MCF 10A (cell line): ENCODE measurements around the gene SERPINA3. TPM values are rescaled to one million over a fixed set of nuclear protein-coding genes. Genes with fewer than 3 reads are reported as not detected.

Experiments
- Bru-seq: library from RNA; stranded (reverse); fragments of 400-500 nt; gene quantifications from one replicate; lab custom pipeline; 2021; lab: Mats Ljungman, UMichigan
- BruChase-seq, 2 experiments: library from RNA; stranded (reverse); fragments of 400-500 nt; gene quantifications; one replicate each; lab custom pipeline; 2021; lab: Mats Ljungman, UMichigan
- BruUV-seq: library from RNA; stranded (reverse); fragments of 400-500 nt; replicated peaks from 2 replicates; lab custom pipeline; 2021; lab: Mats Ljungman, UMichigan
- CTCF ChIA-PET: fragments of 300-600 bp; sonication (Branson Sonifier 250); formaldehyde crosslinking; extraction: SDS; loops from one replicate; lab custom pipeline; 2021; ENCODE audit warnings: antibody characterized with exemption, inconsistent platforms; lab: Yijun Ruan, JAX
- POLR2A ChIA-PET: fragments of 300-600, 350-650 bp; sonication (Branson Sonifier 250); formaldehyde crosslinking; extraction: SDS; loops from one replicate; lab custom pipeline; 2020; ENCODE audit warnings: antibody characterized with exemption, inconsistent platforms; lab: Yijun Ruan, JAX
- DNase-seq: peaks from one replicate; pipeline ENCODE4 v3.0.0-alpha.2; 2018; ENCODE audit not compliant: unreplicated experiment
- H3K27ac Mint-ChIP-seq: one replicate; pipeline ENCODE4 v1.8.0; 2022; ENCODE audit warnings: mild to moderate bottlenecking, low read depth, mixed read lengths; ENCODE audit not compliant: unreplicated experiment
- H3K27me3 Mint-ChIP-seq: one replicate; pipeline ENCODE4 v1.8.0; 2022; ENCODE audit warnings: mixed read lengths; ENCODE audit not compliant: insufficient read depth, unreplicated experiment
- H3K36me3 Mint-ChIP-seq: one replicate; pipeline ENCODE4 v1.8.0; 2022; ENCODE audit warnings: mild to moderate bottlenecking, moderate library complexity, mixed read lengths; ENCODE audit not compliant: insufficient read depth, unreplicated experiment
- H3K4me1 Mint-ChIP-seq: one replicate; pipeline ENCODE4 v1.8.0; 2022; ENCODE audit warnings: mixed read lengths; ENCODE audit not compliant: insufficient read depth, unreplicated experiment
- H3K4me3 Mint-ChIP-seq: one replicate; pipeline ENCODE4 v1.8.0; 2022; ENCODE audit warnings: mild to moderate bottlenecking, moderate library complexity, mixed read lengths; ENCODE audit not compliant: unreplicated experiment
- H3K9me3 Mint-ChIP-seq: one replicate; pipeline ENCODE4 v1.8.0; 2022; ENCODE audit warnings: mixed read lengths; ENCODE audit not compliant: unreplicated experiment
- intact Hi-C: fragments of 100-400 bp; cut with micrococcal nuclease; formaldehyde crosslinking; loops from 2 replicates; pipeline ENCODE4 v1.14.1; 2022
- long read RNA-seq: library from polyadenylated mRNA; stranded (forward); transcript quantifications from one replicate; pipeline ENCODE4 v2.0.0, GENCODE V29; 2022
- total RNA-seq: library from RNA; stranded (reverse); gene quantifications from 2 replicates; pipeline ENCODE4 v1.2.3, GENCODE V29; 2022
- TF ChIP-seq, protein P1 (sequence below): fragments of 200-600 bp; IDR thresholded peaks from one replicate; pipeline ENCODE4 v1.8.0; 2022; ENCODE audit warnings: antibody characterized with exemption, mild to moderate bottlenecking; ENCODE audit not compliant: unreplicated experiment

SERPINA3 gene
- total RNA-seq (44.5 and 54.5 TPM in 2 replicates), Bru-seq, nascent RNA (percentile 66 among the genes with signal in this experiment), BruChase-seq, experiment 1, labeled RNA remaining after a 6-hour chase (percentile 49 among the genes with signal in this experiment), BruChase-seq, experiment 2, labeled RNA remaining after a 2-hour chase (percentile 49 among the genes with signal in this experiment)
- long read RNA-seq, transcript SERPINA3-201 (5 exons, 1,589 nt), result major isoform, 39 of 58 reads
- long read RNA-seq, transcript SERPINA3-202 (5 exons, 1,581 nt), result minor isoform, 13 of 58 reads
- long read RNA-seq, partial matches to known transcripts, result 3 of 58 reads
- long read RNA-seq, other reads (novel, unspliced or antisense), result 0 of 58 reads

DNA sequence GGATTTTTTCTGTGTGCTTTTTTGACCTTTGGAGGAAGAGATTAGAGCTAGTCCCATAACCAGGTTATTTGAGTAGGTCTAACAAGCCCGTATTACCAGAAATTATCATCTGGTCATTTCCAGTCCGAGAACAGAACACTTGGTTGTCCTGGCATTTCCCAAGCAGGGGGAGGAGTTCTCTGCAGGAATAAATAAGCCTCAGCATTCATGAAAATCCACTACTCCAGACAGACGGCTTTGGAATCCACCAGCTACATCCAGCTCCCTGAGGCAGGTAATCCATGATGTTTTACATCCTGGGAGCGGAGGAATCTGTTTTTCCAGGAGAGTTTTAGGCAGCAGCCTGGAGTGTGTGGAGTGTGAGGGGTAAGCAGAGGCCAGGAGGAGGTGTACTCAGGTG, at the start of gene SERPINA3:
TSS of gene SERPINA3 (plus strand) at position 218 of the 400 bp plus-strand sequence. CDS start 2,051 bp downstream, outside the sequence.
- Mint-ChIP-seq H3K36me3 (peaks cover 20% of the 10 kb centered on the region), H3K27me3 (no peaks in the 10 kb centered on the region), H3K4me1 (peaks cover 12% of the 10 kb centered on the region), H3K27ac (peak within 1 kb of the TSS; percentile 88), H3K9me3 (peaks cover 14% of the 10 kb centered on the region), H3K4me3 (peak within 1 kb of the TSS; percentile 59)
- BruUV-seq, result no TSS peak
- ChIA-PET CTCF (interaction anchor here (0.6 to 1.3 kb wide), 6 partner anchors 11 to 431 kb away, joined by 3 to 4 read pairs (median 4); no protein-coding TSS in a partner anchor), POLR2A (interaction anchor here (0.7 to 6.7 kb wide), 4 partner anchors 12 to 70 kb away, joined by 3 to 140 read pairs (median 4); no protein-coding TSS in a partner anchor)
- DNase-seq, result peak; percentile 65
- intact Hi-C loops, result no loop called here
- TF ChIP-seq, protein P1, sequence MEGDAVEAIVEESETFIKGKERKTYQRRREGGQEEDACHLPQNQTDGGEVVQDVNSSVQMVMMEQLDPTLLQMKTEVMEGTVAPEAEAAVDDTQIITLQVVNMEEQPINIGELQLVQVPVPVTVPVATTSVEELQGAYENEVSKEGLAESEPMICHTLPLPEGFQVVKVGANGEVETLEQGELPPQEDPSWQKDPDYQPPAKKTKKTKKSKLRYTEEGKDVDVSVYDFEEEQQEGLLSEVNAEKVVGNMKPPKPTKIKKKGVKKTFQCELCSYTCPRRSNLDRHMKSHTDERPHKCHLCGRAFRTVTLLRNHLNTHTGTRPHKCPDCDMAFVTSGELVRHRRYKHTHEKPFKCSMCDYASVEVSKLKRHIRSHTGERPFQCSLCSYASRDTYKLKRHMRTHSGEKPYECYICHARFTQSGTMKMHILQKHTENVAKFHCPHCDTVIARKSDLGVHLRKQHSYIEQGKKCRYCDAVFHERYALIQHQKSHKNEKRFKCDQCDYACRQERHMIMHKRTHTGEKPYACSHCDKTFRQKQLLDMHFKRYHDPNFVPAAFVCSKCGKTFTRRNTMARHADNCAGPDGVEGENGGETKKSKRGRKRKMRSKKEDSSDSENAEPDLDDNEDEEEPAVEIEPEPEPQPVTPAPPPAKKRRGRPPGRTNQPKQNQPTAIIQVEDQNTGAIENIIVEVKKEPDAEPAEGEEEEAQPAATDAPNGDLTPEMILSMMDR, result no peak

DNA sequence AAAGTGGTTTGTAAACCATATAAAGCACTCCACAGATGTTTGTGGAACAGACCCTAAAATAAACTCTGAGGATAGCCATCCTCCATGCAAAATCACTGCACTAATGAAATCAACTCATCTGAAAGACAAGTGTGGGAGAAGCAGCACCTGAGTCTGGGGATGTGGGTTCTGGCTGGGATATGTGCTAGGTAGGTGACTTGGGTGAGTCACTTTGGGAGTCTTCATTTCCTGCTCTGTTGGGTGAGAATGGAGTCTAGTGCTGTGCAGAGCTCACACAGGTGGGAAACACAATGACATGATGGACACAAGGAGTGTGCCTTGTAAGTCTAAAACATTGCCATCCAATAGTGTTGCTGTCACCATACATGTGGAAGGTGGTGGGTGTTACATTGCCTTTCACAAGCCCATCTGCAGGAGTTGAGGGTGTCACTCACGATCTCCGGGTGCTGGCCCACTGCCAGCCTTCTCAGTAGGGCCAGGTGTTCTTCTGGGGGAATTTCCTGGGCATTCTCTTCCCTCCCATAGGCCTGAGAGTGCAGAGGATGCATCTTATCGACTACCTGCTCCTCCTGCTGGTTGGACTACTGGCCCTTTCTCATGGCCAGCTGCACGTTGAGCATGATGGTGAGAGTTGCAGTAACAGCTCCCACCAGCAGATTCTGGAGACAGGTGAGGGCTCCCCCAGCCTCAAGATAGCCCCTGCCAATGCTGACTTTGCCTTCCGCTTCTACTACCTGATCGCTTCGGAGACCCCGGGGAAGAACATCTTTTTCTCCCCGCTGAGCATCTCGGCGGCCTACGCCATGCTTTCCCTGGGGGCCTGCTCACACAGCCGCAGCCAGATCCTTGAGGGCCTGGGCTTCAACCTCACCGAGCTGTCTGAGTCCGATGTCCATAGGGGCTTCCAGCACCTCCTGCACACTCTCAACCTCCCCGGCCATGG, 49.0 kb upstream of the SERPINA3 start:
- intact Hi-C loops, result no loop called here
- Mint-ChIP-seq H3K4me1 (no peaks in the 10 kb centered on the region), H3K27ac (no peak overlapping the region), H3K36me3 (no peaks in the 10 kb centered on the region), H3K27me3 (no peaks in the 10 kb centered on the region), H3K4me3 (no peak overlapping the region), H3K9me3 (no peaks in the 10 kb centered on the region)
- TF ChIP-seq, protein P1, result no peak
- DNase-seq, result no peak
- CTCF ChIA-PET, result interaction anchor here (4.8 kb wide), 1 partner anchor 14 kb away, joined by 32 read pairs; no protein-coding TSS in a partner anchor
- BruUV-seq, result no TSS peak
- POLR2A ChIA-PET, result interaction anchor here (1.1 kb wide), 1 partner anchor 30 kb away, joined by 3 read pairs; no protein-coding TSS in a partner anchor

- no peak overlapping the region for H3K4me3 Mint-ChIP-seq
- H3K27ac Mint-ChIP-seq, result no peak overlapping the region
- H3K9me3 Mint-ChIP-seq, result no peaks in the 10 kb centered on the region
- POLR2A ChIA-PET, result interaction anchor here (1.1 kb wide), 1 partner anchor 31 kb away, joined by 3 read pairs; no protein-coding TSS in a partner anchor
- no peaks in the 10 kb centered on the region for H3K36me3 Mint-ChIP-seq
- TF ChIP-seq, protein P1, result no peak
- no peak for DNase-seq
- intact Hi-C loops, result no loop called here
- no TSS peak for BruUV-seq
- no peaks in the 10 kb centered on the region for H3K4me1 Mint-ChIP-seq
- CTCF ChIA-PET, result interaction anchor here (4.8 kb wide), 1 partner anchor 15 kb away, joined by 32 read pairs; no protein-coding TSS in a partner anchor
- H3K27me3 Mint-ChIP-seq, result no peaks in the 10 kb centered on the region
These were observed 47.8 kb upstream of the SERPINA3 start for GRCh38 chr14:94564381-94564780.
